IPS-20b (cell line): ENCODE results near the gene CCHCR1.

Experiments
- H3K27ac ChIP-seq: one replicate; pipeline ENCODE4 v1.5.1; 2013; ENCODE audit warnings: low read length
- H3K27me3 ChIP-seq: 2 replicates; pipeline ENCODE4 v1.6.1; 2013; ENCODE audit warnings: mild to moderate bottlenecking, low read length, inconsistent platforms; ENCODE audit not compliant: insufficient read depth
- H3K36me3 ChIP-seq: 2 replicates; pipeline ENCODE4 v1.6.1; 2013; ENCODE audit warnings: low read depth, mild to moderate bottlenecking, inconsistent platforms, low read length, moderate library complexity; ENCODE audit not compliant: insufficient read depth
- H3K4me1 ChIP-seq: 2 replicates; pipeline ENCODE4 v1.6.1; 2013; ENCODE audit warnings: mild to moderate bottlenecking, control low read depth, inconsistent platforms, low read length, moderate library complexity; ENCODE audit not compliant: insufficient read depth
- H3K4me3 ChIP-seq: 2 replicates; pipeline ENCODE4 v1.5.1; 2013; ENCODE audit warnings: mild to moderate bottlenecking, low read length, inconsistent platforms
- H3K9ac ChIP-seq: 2 replicates; pipeline ENCODE4 v1.6.1; 2013; ENCODE audit warnings: low read depth, mild to moderate bottlenecking, inconsistent platforms, low read length, moderate library complexity
- H3K9me3 ChIP-seq: 2 replicates; pipeline ENCODE4 v1.6.1; 2013; ENCODE audit warnings: mild to moderate bottlenecking, low read depth, low read length, inconsistent platforms; ENCODE audit not compliant: insufficient read depth

The CCHCR1 gene

DNA sequence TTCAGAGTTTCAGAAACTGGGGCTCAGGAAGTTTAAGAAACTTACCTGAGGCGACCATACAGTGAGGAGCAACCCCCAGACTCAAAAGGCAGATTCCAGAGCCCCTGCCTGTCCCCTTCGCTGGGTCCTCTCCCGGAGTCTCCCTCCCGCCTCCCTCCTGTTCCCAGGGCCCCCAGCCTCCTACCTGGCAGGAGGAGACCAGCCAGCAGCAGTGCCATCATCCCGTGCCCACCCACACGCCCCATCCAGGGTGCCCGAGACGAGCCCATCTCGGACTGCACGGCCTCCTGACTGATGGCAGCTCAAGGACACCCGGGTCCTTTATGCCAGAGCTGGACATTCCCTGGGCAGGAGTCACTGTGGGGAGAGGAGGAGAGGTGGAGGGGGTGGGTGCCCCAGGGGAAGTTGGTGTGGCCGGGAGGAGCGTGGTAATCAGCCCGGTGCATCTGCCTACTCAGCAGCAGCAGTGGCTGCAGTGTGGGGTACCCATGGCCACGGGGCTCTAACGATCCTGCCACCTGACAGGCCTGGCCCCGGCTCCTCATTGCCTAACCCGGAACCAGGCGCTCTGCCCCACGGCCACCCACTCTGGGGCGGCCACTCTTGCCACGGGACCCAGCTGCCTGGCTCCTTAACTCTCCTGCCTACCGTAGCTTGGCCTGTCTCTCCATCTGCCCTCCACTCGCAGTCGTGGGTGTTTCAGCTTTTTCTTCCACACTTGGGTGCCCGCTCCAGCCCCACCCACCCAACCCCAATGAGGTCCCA, 37.3 kb downstream of the CCHCR1 start, which contains the start of gene CDSN:
Gene CDSN (minus strand): TSS at position 296 of the 765 bp plus-strand sequence. CDS start 27 bp downstream, at position 269.
- peaks cover 4% of the 10 kb centered on the region; the same call in 1 of the 2 replicates for H3K4me1 ChIP-seq
- H3K36me3 ChIP-seq = no peaks in the 10 kb centered on the region
- no peak within 1 kb of the TSS for H3K27ac ChIP-seq
- no peaks in the 10 kb centered on the region for H3K27me3 ChIP-seq
- H3K9ac ChIP-seq = no peak within 1 kb of the TSS
- no peak within 1 kb of the TSS for H3K4me3 ChIP-seq
- no peaks in the 10 kb centered on the region for H3K9me3 ChIP-seq

DNA sequence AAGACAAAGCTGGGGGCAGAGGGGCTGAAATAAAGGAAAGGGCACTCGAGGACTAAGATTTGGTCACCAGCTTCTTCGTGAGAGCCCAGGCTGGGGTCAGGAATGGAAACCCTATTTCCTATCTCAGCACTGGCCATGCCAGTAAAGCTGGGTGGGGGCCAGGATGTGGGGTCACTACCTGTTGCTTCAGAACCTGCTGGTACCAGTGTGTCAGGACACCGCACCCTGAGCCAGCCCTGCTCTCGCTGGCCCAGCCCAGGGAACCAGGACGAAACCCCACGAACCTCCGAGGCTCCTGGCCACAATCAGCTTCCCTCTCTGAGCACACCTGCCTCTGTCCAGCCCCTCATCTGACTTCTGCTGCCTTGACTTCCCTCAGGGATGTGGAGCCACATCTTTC, 39.4 kb downstream of the CCHCR1 start:
- no peak overlapping the region for H3K27ac ChIP-seq
- no peaks in the 10 kb centered on the region for H3K27me3 ChIP-seq
- no peaks in the 10 kb centered on the region for H3K9me3 ChIP-seq
- H3K4me3 ChIP-seq = no peak overlapping the region
- H3K9ac ChIP-seq = no peak overlapping the region
- peaks cover 15% of the 10 kb centered on the region for H3K4me1 ChIP-seq
- H3K36me3 ChIP-seq = no peaks in the 10 kb centered on the region

- H3K27me3 ChIP-seq = peaks cover 9% of the 10 kb centered on the region; the same call in 1 of the 2 replicates
- H3K9me3 ChIP-seq = no peaks in the 10 kb centered on the region
- H3K4me3 ChIP-seq = no peak overlapping the region
- H3K9ac ChIP-seq = no peak overlapping the region
- peaks cover 15% of the 10 kb centered on the region for H3K4me1 ChIP-seq
- no peak overlapping the region for H3K27ac ChIP-seq
- no peaks in the 10 kb centered on the region for H3K36me3 ChIP-seq
These were observed 40.8 kb downstream of the CCHCR1 start for GRCh38 chr6:31116661-31117385.

GRCh38 chr6:31115941-31116560, 41.6 kb downstream of the CCHCR1 start:
- no peak overlapping the region for H3K4me3 ChIP-seq
- H3K27ac ChIP-seq = no peak overlapping the region
- no peaks in the 10 kb centered on the region for H3K36me3 ChIP-seq
- H3K27me3 ChIP-seq = peaks cover 9% of the 10 kb centered on the region; the same call in 1 of the 2 replicates
- H3K9ac ChIP-seq = no peak overlapping the region
- no peaks in the 10 kb centered on the region for H3K9me3 ChIP-seq
- peaks cover 16% of the 10 kb centered on the region for H3K4me1 ChIP-seq

- no peaks in the 10 kb centered on the region for H3K36me3 ChIP-seq
- no peak overlapping the region for H3K27ac ChIP-seq
- peaks cover 24% of the 10 kb centered on the region for H3K4me1 ChIP-seq
- H3K4me3 ChIP-seq = no peak overlapping the region
- no peaks in the 10 kb centered on the region for H3K9me3 ChIP-seq
- H3K27me3 ChIP-seq = peaks cover 14% of the 10 kb centered on the region
- H3K9ac ChIP-seq = no peak overlapping the region
These were observed 42.4 kb downstream of the CCHCR1 start for GRCh38 chr6:31114970-31115849.

DNA sequence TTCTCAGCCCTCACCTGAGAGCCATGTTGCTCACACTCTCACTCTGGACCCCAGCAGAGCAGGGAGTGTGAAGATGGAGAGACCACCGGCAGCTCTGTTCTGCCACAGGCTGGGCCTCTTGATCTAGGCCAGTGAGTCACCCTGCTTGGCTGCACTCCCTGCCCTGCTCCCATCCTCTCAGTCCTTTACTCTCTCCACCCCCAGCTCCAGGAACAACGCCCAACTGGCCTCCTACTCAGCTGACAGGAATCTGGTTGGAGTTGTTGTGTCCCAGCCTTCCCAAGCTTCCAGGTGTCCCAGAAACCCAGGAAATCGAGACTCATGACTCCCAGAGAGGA, 43.1 kb downstream of the CCHCR1 start, which contains the start of gene PSORS1C1:
Gene PSORS1C1 (plus strand): TSS at position 260 of the 338 bp plus-strand sequence. CDS start 14,833 bp downstream, outside the sequence.
- H3K27me3 ChIP-seq = peaks cover 21% of the 10 kb centered on the region
- H3K36me3 ChIP-seq = no peaks in the 10 kb centered on the region
- peaks cover 26% of the 10 kb centered on the region for H3K4me1 ChIP-seq
- H3K4me3 ChIP-seq = peak within 1 kb of the TSS; percentile 26; the same call in 1 of the 2 replicates
- H3K9ac ChIP-seq = no peak within 1 kb of the TSS
- no peaks in the 10 kb centered on the region for H3K9me3 ChIP-seq
- H3K27ac ChIP-seq = no peak within 1 kb of the TSS

- Histone ChIP-seq H3K9ac (no peak overlapping the region), H3K4me1 (peaks cover 26% of the 10 kb centered on the region), H3K27me3 (peaks cover 23% of the 10 kb centered on the region), H3K4me3 (peak overlapping the region; percentile 26; the same call in 1 of the 2 replicates), H3K9me3 (no peaks in the 10 kb centered on the region), H3K36me3 (no peaks in the 10 kb centered on the region), H3K27ac (no peak overlapping the region)
These were observed 43.6 kb downstream of the CCHCR1 start for GRCh38 chr6:31113861-31114540.

- H3K27ac ChIP-seq = no peak within 1 kb of the TSS
- H3K36me3 ChIP-seq = no peaks in the 10 kb centered on the region
- no peak within 1 kb of the TSS for H3K4me3 ChIP-seq
- H3K27me3 ChIP-seq = peaks cover 23% of the 10 kb centered on the region
- H3K9me3 ChIP-seq = no peaks in the 10 kb centered on the region
- H3K9ac ChIP-seq = no peak within 1 kb of the TSS
- peaks cover 26% of the 10 kb centered on the region for H3K4me1 ChIP-seq
These were observed 45.1 kb downstream of the CCHCR1 start, which contains the start of gene C6orf15 for GRCh38 chr6:31112478-31112877. C6orf15 (minus strand) TSS chr6:31112575; CDS start chr6:31112555, 20 bp downstream.

DNA sequence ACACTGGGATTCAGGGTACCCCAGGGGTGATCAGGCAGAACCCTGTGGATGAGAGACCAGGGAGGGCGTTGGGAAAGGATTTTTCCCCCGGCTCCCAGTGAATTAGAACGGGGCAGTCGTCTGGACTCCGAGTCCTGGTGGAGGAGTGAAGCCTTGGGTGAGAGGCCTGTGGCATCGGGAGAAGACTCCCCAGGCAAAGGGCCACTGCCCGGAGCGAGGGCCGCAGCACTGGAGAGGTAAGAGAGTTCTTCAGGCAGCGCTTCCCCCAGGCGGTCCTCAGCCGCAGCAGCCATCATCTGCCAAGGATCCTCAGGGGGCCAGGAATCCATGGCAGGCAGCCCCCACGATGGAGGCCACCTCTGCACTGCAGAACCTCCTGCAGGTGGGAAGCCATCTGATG, 45.9 kb downstream of the CCHCR1 start:
- no peak overlapping the region for H3K4me3 ChIP-seq
- no peak overlapping the region for H3K27ac ChIP-seq
- H3K27me3 ChIP-seq = peaks cover 23% of the 10 kb centered on the region
- no peaks in the 10 kb centered on the region for H3K9me3 ChIP-seq
- no peaks in the 10 kb centered on the region for H3K36me3 ChIP-seq
- H3K9ac ChIP-seq = no peak overlapping the region
- peaks cover 26% of the 10 kb centered on the region for H3K4me1 ChIP-seq

GRCh38 chr6:31110825-31111582, 46.6 kb downstream of the CCHCR1 start:
- no peak overlapping the region for H3K9ac ChIP-seq
- no peaks in the 10 kb centered on the region for H3K36me3 ChIP-seq
- H3K4me1 ChIP-seq = peaks cover 26% of the 10 kb centered on the region
- H3K4me3 ChIP-seq = no peak overlapping the region
- peaks cover 23% of the 10 kb centered on the region for H3K27me3 ChIP-seq
- no peak overlapping the region for H3K27ac ChIP-seq
- no peaks in the 10 kb centered on the region for H3K9me3 ChIP-seq
